A549 (cell line): ENCODE data around the gene SLC27A2. TPM values are rescaled to one million over a fixed set of nuclear protein-coding genes. Genes with fewer than 3 reads are reported as not detected.
A peak's percentile ranks its signal among the peaks of the same experiment; 100 is the strongest.

ENCODE experiments used
- ATAC-seq, 2 experiments: fragments of 200-7000 bp in 1 of 2; fragments of >200 bp in 1 of 2; cut with Nextera tagmentation in 1 of 2; cut with Tn5 transposase in 1 of 2; 3 replicates each; pipeline versions ENCODE4 v1.8.0 to v1.9.1; 2018 to 2020; ENCODE audit warnings: mild to moderate bottlenecking in 1 of 2, moderate library complexity in 1 of 2
- CTCF ChIA-PET: fragments of 300-600 bp; sonication (Branson Sonifier 250); formaldehyde crosslinking; extraction: SDS; loops from one replicate; lab custom pipeline; 2021; ENCODE audit warnings: antibody characterized with exemption, inconsistent platforms; lab: Yijun Ruan, JAX
- POLR2A ChIA-PET: fragments of 350-600 bp; formaldehyde crosslinking; extraction: SDS; loops from one replicate; lab custom pipeline; 2021; ENCODE audit warnings: antibody characterized with exemption, inconsistent platforms; lab: Yijun Ruan, JAX
- DNase-seq, 2 experiments: peaks; one replicate each; pipeline versions ENCODE4 v3.0.0 to v3.0.0-alpha.2; 2011 to 2016; ENCODE audit warnings: low read depth in 1 of 2, low spot score in 1 of 2
- FAIRE-seq: peaks from 2 replicates; lab custom pipeline; 2011; peaks lifted over from hg19 to GRCh38; lab: Jason Lieb, UNC
- H3K27ac ChIP-seq, 2 experiments: fragments of >200 bp; sonication (Bioruptor Twin); formaldehyde crosslinking; 3 replicates each; pipeline ENCODE4 v1.5.1; 2016 to 2017
- H3K4me1 ChIP-seq: fragments of >200 bp; sonication (Bioruptor Twin); formaldehyde crosslinking; 3 replicates; pipeline ENCODE4 v1.6.1; 2016
- H3K4me2 ChIP-seq: fragments of >200 bp; sonication (Bioruptor Twin); formaldehyde crosslinking; 3 replicates; pipeline ENCODE4 v1.6.1; 2016
- H3K4me3 ChIP-seq: fragments of >200 bp; sonication (Bioruptor Twin); formaldehyde crosslinking; 3 replicates; pipeline ENCODE4 v1.5.1; 2016
- H3K9me3 ChIP-seq: fragments of >200 bp; sonication (Bioruptor Twin); formaldehyde crosslinking; 3 replicates; pipeline ENCODE4 v1.6.1; 2016
- CEBPB ChIP-seq, 2 experiments: fragments of >200 bp in 1 of 2; sonication (Bioruptor Twin) in 1 of 2; formaldehyde crosslinking in 1 of 2; IDR thresholded peaks; 2 replicates each; pipeline ENCODE4 v1.6.1; 2012 to 2016
- EHF ChIP-seq: fragments of 250-450 bp; sonication (Bioruptor Pico); IDR thresholded peaks from 2 replicates; pipeline ENCODE4 v1.5.0; 2020; ENCODE audit warnings: mild to moderate bottlenecking
- EP300 ChIP-seq, 2 experiments: fragments of >200 bp; sonication (Bioruptor Twin); formaldehyde crosslinking; IDR thresholded peaks; 2 replicates in 1 of 2; 3 replicates in 1 of 2; pipeline ENCODE4 v1.6.1; 2016 to 2017
- FOSB ChIP-seq: fragments of 250-450 bp; sonication (Bioruptor Pico); IDR thresholded peaks from 2 replicates; pipeline ENCODE4 v1.5.0; 2020; ENCODE audit warnings: mild to moderate bottlenecking, moderate library complexity
- FOSL2 ChIP-seq, 2 experiments: fragments of 450-650 bp in 1 of 2; fragments of >200 bp in 1 of 2; sonication (Bioruptor Twin) in 1 of 2; formaldehyde crosslinking; IDR thresholded peaks; 2 replicates each; pipeline versions ENCODE4 v1.5.0 to v1.6.1; 2016 to 2020; ENCODE audit warnings: mild to moderate bottlenecking in 1 of 2, moderate library complexity in 1 of 2
- GATA3 ChIP-seq: IDR thresholded peaks from 2 replicates; pipeline ENCODE4 v1.6.1; 2012; ENCODE audit warnings: borderline replicate concordance
- HOXA7 ChIP-seq: fragments of 250-450 bp; sonication (Bioruptor Pico); IDR thresholded peaks from 2 replicates; pipeline ENCODE4 v1.5.0; 2020; ENCODE audit warnings: mild to moderate bottlenecking, moderate library complexity
- HOXB13 ChIP-seq: fragments of 250-450 bp; sonication (Bioruptor Pico); IDR thresholded peaks from 2 replicates; pipeline ENCODE4 v1.5.0; 2020; ENCODE audit warnings: low read depth, mild to moderate bottlenecking, moderate library complexity
- HOXB5 ChIP-seq: fragments of 250-450 bp; sonication (Bioruptor Pico); IDR thresholded peaks from 2 replicates; pipeline ENCODE4 v1.5.0; 2020; ENCODE audit warnings: mild to moderate bottlenecking, moderate library complexity
- KDM1A ChIP-seq: fragments of 200-600 bp; sonication (generic); IDR thresholded peaks from 2 replicates; pipeline ENCODE4 v1.6.1; 2016; ENCODE audit warnings: low read depth, mild to moderate bottlenecking
- MAFK ChIP-seq: fragments of 450-650 bp; IDR thresholded peaks from 2 replicates; pipeline ENCODE4 v1.6.1; 2014; ENCODE audit not compliant: partially characterized antibody
- SREBF2 ChIP-seq: fragments of 450-650 bp; IDR thresholded peaks from 2 replicates; pipeline ENCODE4 v1.6.1; 2014; ENCODE audit warnings: mild to moderate bottlenecking, moderate library complexity
- ZC3H11A ChIP-seq: fragments of 450-650 bp; IDR thresholded peaks from 2 replicates; pipeline ENCODE4 v1.6.1; 2014; ENCODE audit warnings: antibody characterized with exemption, mild to moderate bottlenecking
- ZFP36 ChIP-seq: fragments of 450-650 bp; IDR thresholded peaks from 2 replicates; pipeline ENCODE4 v1.6.1; 2014; ENCODE audit warnings: borderline replicate concordance; ENCODE audit not compliant: partially characterized antibody
- ZNF302 ChIP-seq: fragments of 250-450 bp; sonication (Bioruptor Pico); IDR thresholded peaks from 2 replicates; pipeline ENCODE4 v1.9.0; 2021; ENCODE audit warnings: inconsistent platforms, mild to moderate bottlenecking, moderate library complexity
- WGBS: methylation state at CpG from one replicate; pipeline ENCODE4 v1.1.6; 2017; ENCODE audit errors: missing lambda C conversion rate; 5-methylcytosine and 5-hydroxymethylcytosine counted together
- polyA plus RNA-seq, 4 experiments: library from polyadenylated mRNA; depleted of rRNA in 3 of 4; stranded (reverse); fragments of >200 nt; fragmentation: RNase III in 1 of 4; extraction: RNeasy Plus Mini Kit Qiagen cat#74134 plus additional on column Dnase treatment in 1 of 4; gene quantifications; 2 replicates in 3 of 4; 3 replicates in 1 of 4; pipeline ENCODE4 v1.2.3, GENCODE V29; 2011 to 2017
- TF ChIP-seq, protein P1 (sequence below): fragments of 250-450 bp; sonication (Bioruptor Pico); IDR thresholded peaks from 2 replicates; pipeline ENCODE4 v1.5.0; 2020; ENCODE audit warnings: low read depth, mild to moderate bottlenecking, moderate library complexity
- TF ChIP-seq, protein P2 (sequence below): IDR thresholded peaks from 2 replicates; pipeline ENCODE4 v1.6.1; 2012
- TF ChIP-seq, protein P3 (sequence below): fragments of 450-650 bp; IDR thresholded peaks from 2 replicates; pipeline ENCODE4 v1.6.1; 2014; ENCODE audit warnings: antibody characterized with exemption
- TF ChIP-seq, protein P4 (sequence below): fragments of >200 bp; sonication (Bioruptor Twin); formaldehyde crosslinking; IDR thresholded peaks from 2 replicates; pipeline ENCODE4 v1.6.1; 2016

SLC27A2 gene
- polyA plus RNA-seq, 2 of the 4 experiments (the other 2 are of a cell fraction): 36.0 to 44.1 TPM

DNA sequence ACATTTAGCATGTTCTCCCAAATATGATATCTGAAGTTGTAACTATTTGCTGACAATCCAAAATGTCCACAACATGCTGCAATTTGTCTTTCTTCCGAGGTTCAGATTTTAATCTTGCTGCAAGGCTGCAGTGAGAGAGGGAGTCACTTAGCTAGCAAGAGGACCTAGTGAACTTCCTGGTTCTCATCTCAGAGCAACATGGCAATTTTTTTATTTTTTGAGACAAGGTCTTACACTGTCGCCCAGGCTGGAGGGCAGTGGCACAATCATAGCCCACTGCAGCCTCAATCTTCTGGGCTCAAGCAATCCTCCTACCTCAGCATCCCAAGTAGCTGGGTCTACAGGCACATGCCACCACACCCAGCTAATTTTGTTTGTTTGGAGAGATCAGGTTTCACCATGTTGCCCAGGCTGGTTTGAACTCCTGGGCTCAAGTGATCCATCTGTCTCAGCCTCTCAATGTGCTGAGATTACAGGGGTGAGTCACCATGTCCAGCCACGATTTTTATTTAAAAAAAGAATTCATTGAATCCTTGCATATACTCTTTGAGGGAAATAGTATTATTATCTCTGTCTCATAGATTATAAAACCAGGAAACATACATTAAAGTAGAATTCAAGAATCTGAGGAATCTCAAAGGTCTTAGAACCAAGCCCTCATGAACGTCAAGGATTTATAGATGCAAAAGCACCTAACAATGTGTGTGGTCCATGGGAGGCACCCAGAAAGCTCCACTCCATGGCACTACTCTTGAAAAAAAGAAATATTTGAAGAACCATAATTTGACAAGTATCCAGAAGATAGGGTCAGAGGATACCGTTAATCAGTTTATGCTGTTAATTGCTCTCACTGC, 74.4 kb downstream of the SLC27A2 start:
- H3K4me3 ChIP-seq: no peak overlapping the region
- 42% methylated on average over 5 of the region's 5 CpGs for WGBS
- peak overlapping the region; percentile 44 to 67; a peak in 4 of 6 replicates for H3K27ac ChIP-seq
- CTCF ChIA-PET: interaction anchor here (0.9 to 2.1 kb wide), 5 partner anchors 12 to 111 kb away, joined by 3 to 10 read pairs (median 4); no protein-coding TSS in a partner anchor
- POLR2A ChIA-PET: no interaction called here
- peak in 1 of 2 experiments; percentile 84 for DNase-seq
- peak overlapping the region; percentile 52 for H3K4me2 ChIP-seq
- peaks cover 35% of the 10 kb centered on the region for H3K4me1 ChIP-seq
- ATAC-seq: peak in 1 of 2 experiments; percentile 85; a peak in 3 of 6 replicates
- no peaks in the 10 kb centered on the region for H3K9me3 ChIP-seq
- TF ChIP-seq GATA3 (peak; percentile 73; the same call in 1 of the 2 replicates), MAFK (peak; percentile 80), HOXB5 (CRISPR knock-in tag) (no peak), EP300 (IDR thresholded peaks at IDR 0.05) (peak in 1 of 2 experiments; percentile 28; a peak in 1 of 5 replicates), CEBPB (IDR thresholded peaks at IDR 0.05) (0 out of 4 replicates have a peak, but pooled peaks of 1 of the 2 experiments have one; percentile 2), FOSL2 (IDR thresholded peaks at IDR 0.05) (peak; percentile 30; the same call in 1 of the 2 replicates), FOSL2 (CRISPR knock-in tag; IDR thresholded peaks at IDR 0.05) (peak; percentile 86)
- TF ChIP-seq, protein P1, sequence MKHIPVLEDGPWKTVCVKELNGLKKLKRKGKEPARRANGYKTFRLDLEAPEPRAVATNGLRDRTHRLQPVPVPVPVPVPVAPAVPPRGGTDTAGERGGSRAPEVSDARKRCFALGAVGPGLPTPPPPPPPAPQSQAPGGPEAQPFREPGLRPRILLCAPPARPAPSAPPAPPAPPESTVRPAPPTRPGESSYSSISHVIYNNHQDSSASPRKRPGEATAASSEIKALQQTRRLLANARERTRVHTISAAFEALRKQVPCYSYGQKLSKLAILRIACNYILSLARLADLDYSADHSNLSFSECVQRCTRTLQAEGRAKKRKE: no peak
- TF ChIP-seq, protein P2, sequence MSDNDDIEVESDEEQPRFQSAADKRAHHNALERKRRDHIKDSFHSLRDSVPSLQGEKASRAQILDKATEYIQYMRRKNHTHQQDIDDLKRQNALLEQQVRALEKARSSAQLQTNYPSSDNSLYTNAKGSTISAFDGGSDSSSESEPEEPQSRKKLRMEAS: peak; percentile 68
- no peak for FAIRE-seq

DNA sequence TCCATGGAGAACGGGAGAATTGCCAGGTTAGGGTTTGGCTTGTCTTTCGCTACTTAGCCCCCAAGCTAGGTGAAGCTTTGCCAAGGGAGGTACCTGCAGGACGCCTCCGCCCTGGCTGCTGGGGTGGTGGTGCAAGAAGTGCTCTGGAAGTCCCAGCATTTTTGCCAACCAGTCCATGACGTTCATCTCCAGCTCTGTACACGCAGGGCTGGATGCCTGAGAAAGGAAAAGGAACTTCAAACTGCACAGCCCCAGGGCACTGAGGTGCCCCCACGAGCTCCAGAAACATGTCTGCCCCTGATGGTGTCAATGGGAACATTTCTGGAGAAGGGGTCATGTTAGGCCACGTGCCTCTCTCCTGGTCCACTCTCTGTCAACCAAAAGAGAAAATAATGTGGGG, 75.3 kb downstream of the SLC27A2 start:
- 80% methylated on average over 8 of the region's 8 CpGs for WGBS
- no peak for ATAC-seq
- H3K4me2 ChIP-seq: peak overlapping the region; percentile 52; the same call in 2 of the 3 replicates

DNA sequence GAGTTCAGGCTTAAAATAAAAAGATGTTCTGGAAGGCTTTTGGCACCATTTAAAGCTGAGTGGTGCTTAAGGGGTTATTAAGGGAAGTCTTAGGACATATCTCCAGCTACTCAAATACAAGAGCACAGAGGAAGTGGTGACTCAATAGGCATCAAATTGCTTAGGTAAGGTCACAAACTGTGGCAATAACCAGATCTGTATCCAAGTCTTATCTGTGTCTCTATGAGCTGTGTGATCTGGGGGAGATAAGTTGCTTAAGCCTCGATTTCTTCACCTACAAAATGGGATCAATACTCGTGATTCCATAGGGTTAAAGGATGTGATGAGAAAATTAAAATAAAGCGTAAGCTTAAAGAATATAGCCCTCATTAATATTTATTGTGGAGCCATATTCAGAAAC, 75.9 kb downstream of the SLC27A2 start:
- no peak overlapping the region for H3K4me3 ChIP-seq
- FAIRE-seq: no peak
- ChIA-PET CTCF (interaction anchor here (0.8 to 2.1 kb wide), 4 partner anchors 10 to 112 kb away, joined by 3 to 10 read pairs (median 4); no protein-coding TSS in a partner anchor), POLR2A (interaction anchor here (0.5 kb wide), 1 partner anchor 35 kb away, joined by 3 read pairs; no protein-coding TSS in a partner anchor)
- peak in 1 of 2 experiments; percentile 60 for DNase-seq
- peak overlapping the region in 1 of 2 experiments; percentile 22; a peak in 4 of 6 replicates for H3K27ac ChIP-seq
- ATAC-seq: peak in 1 of 2 experiments; percentile 30; a peak in 2 of 6 replicates
- H3K4me1 ChIP-seq: peaks cover 35% of the 10 kb centered on the region
- no peaks in the 10 kb centered on the region for H3K9me3 ChIP-seq
- H3K4me2 ChIP-seq: peak overlapping the region; percentile 52
- 0 out of 5 replicates have a peak, but pooled peaks of 1 of the 2 experiments have one; percentile 25 for TF ChIP-seq EP300 (IDR thresholded peaks at IDR 0.05)
- no peak for TF ChIP-seq HOXB13 (CRISPR knock-in tag)
- TF ChIP-seq FOSB: no peak
- no peak for TF ChIP-seq ZC3H11A
- TF ChIP-seq ZNF302: no peak
- no peak for TF ChIP-seq HOXA7
- no peak for TF ChIP-seq KDM1A
- no peak for TF ChIP-seq HOXB5 (CRISPR knock-in tag)
- no peak for TF ChIP-seq EHF (CRISPR knock-in tag)
- 69% methylated on average over 3 of the region's 3 CpGs for WGBS

More for the DNA sequence above, 75.3 kb downstream of the SLC27A2 start:
- Histone ChIP-seq H3K4me3 (no peak overlapping the region), H3K4me1 (peaks cover 35% of the 10 kb centered on the region), H3K9me3 (no peaks in the 10 kb centered on the region), H3K27ac (peak overlapping the region; percentile 22 to 44; a peak in 4 of 6 replicates)
- ChIA-PET CTCF (interaction anchor here (0.6 to 2.1 kb wide), 6 partner anchors 9 to 1895 kb away, joined by 3 to 10 read pairs (median 4); no protein-coding TSS in a partner anchor), POLR2A (no interaction called here)
- DNase-seq (no peak), FAIRE-seq (no peak)
- no peak for TF ChIP-seq ZFP36
- TF ChIP-seq, protein P2: no peak
- TF ChIP-seq SREBF2: no peak
- TF ChIP-seq, protein P3, sequence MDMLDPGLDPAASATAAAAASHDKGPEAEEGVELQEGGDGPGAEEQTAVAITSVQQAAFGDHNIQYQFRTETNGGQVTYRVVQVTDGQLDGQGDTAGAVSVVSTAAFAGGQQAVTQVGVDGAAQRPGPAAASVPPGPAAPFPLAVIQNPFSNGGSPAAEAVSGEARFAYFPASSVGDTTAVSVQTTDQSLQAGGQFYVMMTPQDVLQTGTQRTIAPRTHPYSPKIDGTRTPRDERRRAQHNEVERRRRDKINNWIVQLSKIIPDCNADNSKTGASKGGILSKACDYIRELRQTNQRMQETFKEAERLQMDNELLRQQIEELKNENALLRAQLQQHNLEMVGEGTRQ: no peak
- TF ChIP-seq, protein P4, sequence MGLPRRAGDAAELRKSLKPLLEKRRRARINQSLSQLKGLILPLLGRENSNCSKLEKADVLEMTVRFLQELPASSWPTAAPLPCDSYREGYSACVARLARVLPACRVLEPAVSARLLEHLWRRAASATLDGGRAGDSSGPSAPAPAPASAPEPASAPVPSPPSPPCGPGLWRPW: no peak
